Tibial nerve (tissue), 4 donors: Measurements from ENCODE around the gene GRIK4. TPM values are rescaled to one million over a fixed set of nuclear protein-coding genes. Genes with fewer than 3 reads are reported as not detected.

ENCODE experiments used
- DNase-seq, 2 donors: peaks; one replicate each; pipeline ENCODE4 v3.0.0-alpha.2; 2019; ENCODE audit warnings: low spot score in 2 of 2
- H3K27ac ChIP-seq, 4 donors: fragments of 200-600 bp; sonication (generic) in 3 of 4; one replicate each; pipeline ENCODE4 v1.5.1; 2017 to 2019; ENCODE audit warnings: mild to moderate bottlenecking in 1 of 4
- H3K27me3 ChIP-seq, 2 donors: fragments of 200-600 bp; sonication (generic) in 1 of 2; one replicate each; pipeline versions ENCODE4 v1.5.1 to v1.6.0; 2017 to 2019
- H3K36me3 ChIP-seq, 3 donors: fragments of 200-600 bp; sonication (generic); one replicate each; pipeline ENCODE4 v1.5.1; 2018 to 2019
- H3K4me1 ChIP-seq, 4 donors: fragments of 200-600 bp; sonication (generic) in 3 of 4; one replicate each; pipeline ENCODE4 v1.5.1; 2017 to 2019
- H3K4me3 ChIP-seq, 4 donors: fragments of 200-600 bp; sonication (generic) in 3 of 4; one replicate each; pipeline ENCODE4 v1.5.1; 2017 to 2019; ENCODE audit warnings: mild to moderate bottlenecking in 1 of 4, moderate library complexity in 1 of 4
- H3K9me3 ChIP-seq, 4 donors: fragments of 200-600 bp; sonication (generic) in 3 of 4; one replicate each; pipeline ENCODE4 v1.5.1; 2017 to 2019
- EP300 ChIP-seq, 2 donors: sonication (generic); formaldehyde crosslinking; IDR thresholded peaks; one replicate each; pipeline ENCODE4 v1.6.1; 2017; ENCODE audit warnings: antibody characterized with exemption in 2 of 2, mild to moderate bottlenecking in 1 of 2
- POLR2A ChIP-seq, 2 donors: fragments of 450-650 bp; IDR thresholded peaks; one replicate each; pipeline ENCODE4 v1.6.1; 2017; ENCODE audit warnings: antibody characterized with exemption in 2 of 2, mild to moderate bottlenecking in 2 of 2, moderate library complexity in 2 of 2
- WGBS, 2 donors: methylation state at CpG; one replicate each; pipeline ENCODE4 v1.1.5; 2018; 5-methylcytosine and 5-hydroxymethylcytosine counted together
- total RNA-seq, 4 donors: library from RNA; depleted of rRNA; stranded (reverse); fragments of >200 nt; gene quantifications; one replicate each; pipeline ENCODE4 v1.1.0, GENCODE V29; 2016
- TF ChIP-seq, protein P1 (sequence below), 5 experiments: fragments of 200-600 bp in 3 of 5; fragments of 450-650 bp in 2 of 5; sonication (generic) in 3 of 5; IDR thresholded peaks; one replicate each; pipeline ENCODE4 v1.5.1; 2016 to 2019; ENCODE audit warnings: antibody characterized with exemption in 5 of 5, mild to moderate bottlenecking in 3 of 5, moderate library complexity in 2 of 5

The GRIK4 gene
- total RNA-seq, 4 donors from 2014 or later, result 0.22 to 0.98 TPM; not detected in 2

DNA sequence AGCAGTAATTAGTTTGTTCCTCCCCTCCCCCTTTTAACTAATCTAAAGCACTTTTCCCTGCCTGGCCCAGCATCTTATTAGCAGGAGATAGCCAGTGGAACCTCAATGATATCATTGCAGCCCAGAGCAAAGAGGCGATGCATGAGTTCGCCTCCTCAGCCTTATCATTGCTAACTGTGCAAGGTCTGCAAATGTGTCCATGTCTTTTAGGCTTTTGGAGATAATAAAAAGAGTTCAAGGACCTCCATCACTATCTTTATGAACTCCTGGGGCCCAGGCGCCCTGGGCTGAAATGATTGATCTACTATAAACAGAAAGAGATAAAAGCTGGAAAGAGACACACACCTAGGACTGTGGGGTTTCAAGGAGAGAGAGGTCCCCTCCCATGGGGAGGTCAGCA is 388.2 kb downstream of the GRIK4 start:
- Histone ChIP-seq H3K4me1 (no peaks in the 10 kb centered on the region), H3K27ac (no peak overlapping the region), H3K9me3 (no peaks in the 10 kb centered on the region), H3K4me3 (no peak overlapping the region), H3K36me3 (no peaks in the 10 kb centered on the region), H3K27me3 (no peaks in the 10 kb centered on the region)
- DNase-seq, result no peak
- TF ChIP-seq, protein P1, sequence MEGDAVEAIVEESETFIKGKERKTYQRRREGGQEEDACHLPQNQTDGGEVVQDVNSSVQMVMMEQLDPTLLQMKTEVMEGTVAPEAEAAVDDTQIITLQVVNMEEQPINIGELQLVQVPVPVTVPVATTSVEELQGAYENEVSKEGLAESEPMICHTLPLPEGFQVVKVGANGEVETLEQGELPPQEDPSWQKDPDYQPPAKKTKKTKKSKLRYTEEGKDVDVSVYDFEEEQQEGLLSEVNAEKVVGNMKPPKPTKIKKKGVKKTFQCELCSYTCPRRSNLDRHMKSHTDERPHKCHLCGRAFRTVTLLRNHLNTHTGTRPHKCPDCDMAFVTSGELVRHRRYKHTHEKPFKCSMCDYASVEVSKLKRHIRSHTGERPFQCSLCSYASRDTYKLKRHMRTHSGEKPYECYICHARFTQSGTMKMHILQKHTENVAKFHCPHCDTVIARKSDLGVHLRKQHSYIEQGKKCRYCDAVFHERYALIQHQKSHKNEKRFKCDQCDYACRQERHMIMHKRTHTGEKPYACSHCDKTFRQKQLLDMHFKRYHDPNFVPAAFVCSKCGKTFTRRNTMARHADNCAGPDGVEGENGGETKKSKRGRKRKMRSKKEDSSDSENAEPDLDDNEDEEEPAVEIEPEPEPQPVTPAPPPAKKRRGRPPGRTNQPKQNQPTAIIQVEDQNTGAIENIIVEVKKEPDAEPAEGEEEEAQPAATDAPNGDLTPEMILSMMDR (IDR thresholded peaks at IDR 0.05), result no peak
- TF ChIP-seq POLR2A (IDR thresholded peaks at IDR 0.05), result no peak
- no peak for TF ChIP-seq EP300 (IDR thresholded peaks at IDR 0.05)
- WGBS, 2 donors, result 83 to 97% methylated on average over 3 of the region's 3 CpGs

DNA sequence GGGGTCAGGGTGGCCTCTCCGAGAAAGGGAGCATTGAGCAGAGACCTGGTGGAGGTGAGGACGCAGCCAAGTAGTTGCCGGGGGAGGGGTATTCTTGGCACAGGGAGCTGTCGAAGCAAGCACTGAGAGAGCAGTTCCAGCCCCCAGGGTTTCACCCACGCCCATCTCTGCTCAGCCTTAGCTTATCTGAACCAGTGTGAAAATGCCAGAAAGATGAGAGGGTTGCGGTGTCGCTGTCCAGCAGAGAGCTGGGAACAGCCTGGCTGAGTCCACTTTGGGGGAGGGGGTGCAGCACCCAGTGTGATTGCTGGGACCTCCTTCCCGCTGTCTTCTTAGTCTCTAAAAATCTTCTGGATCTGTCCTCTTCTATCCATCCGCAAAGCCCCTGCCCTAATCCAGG is 389.1 kb downstream of the GRIK4 start:
- no peaks in the 10 kb centered on the region for H3K27me3 ChIP-seq

DNA sequence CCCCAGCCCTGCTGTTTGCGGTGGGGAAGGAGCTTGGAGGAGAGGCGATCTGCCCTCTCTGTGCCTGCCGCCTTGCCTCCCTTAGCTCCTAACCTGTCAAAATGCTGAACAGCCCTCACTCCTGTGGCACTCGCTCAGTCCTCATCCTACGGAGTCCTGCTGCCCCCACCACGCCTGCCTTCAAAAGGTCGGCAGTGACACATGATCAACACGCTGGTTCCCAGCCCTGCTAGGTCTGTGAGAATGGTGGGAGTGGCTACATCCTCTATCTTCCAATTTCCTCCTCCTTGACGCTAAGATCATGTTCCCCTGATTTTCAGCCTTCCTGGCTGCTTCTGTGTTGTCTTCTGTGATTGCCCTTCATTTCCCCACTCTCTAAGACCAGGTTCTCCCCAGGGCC is 392.1 kb downstream of the GRIK4 start:
- no peaks in the 10 kb centered on the region for H3K36me3 ChIP-seq
- H3K9me3 ChIP-seq, result no peaks in the 10 kb centered on the region
- DNase-seq, result no peak
- H3K27me3 ChIP-seq, result no peaks in the 10 kb centered on the region
- H3K27ac ChIP-seq, result no peak overlapping the region
- no peak overlapping the region for H3K4me3 ChIP-seq
- WGBS, 2 donors, result 43 to 47% methylated on average over 9 of the region's 9 CpGs
- TF ChIP-seq POLR2A (IDR thresholded peaks at IDR 0.05) (no peak), EP300 (IDR thresholded peaks at IDR 0.05) (no peak)
- TF ChIP-seq, protein P1 (IDR thresholded peaks at IDR 0.05), result no peak
- no peaks in the 10 kb centered on the region for H3K4me1 ChIP-seq

More for the DNA sequence above, 389.1 kb downstream of the GRIK4 start:
- TF ChIP-seq POLR2A (IDR thresholded peaks at IDR 0.05), result no peak
- TF ChIP-seq, protein P1 (IDR thresholded peaks at IDR 0.05), result no peak
- TF ChIP-seq EP300 (IDR thresholded peaks at IDR 0.05), result no peak
- 26 to 46% methylated on average over 9 of the region's 9 CpGs for WGBS, 2 donors
- H3K4me1 ChIP-seq, result no peaks in the 10 kb centered on the region
- H3K4me3 ChIP-seq, result no peak overlapping the region
- no peaks in the 10 kb centered on the region for H3K36me3 ChIP-seq
- no peak for DNase-seq
- H3K27ac ChIP-seq, result no peak overlapping the region
- H3K9me3 ChIP-seq, result no peaks in the 10 kb centered on the region

DNA sequence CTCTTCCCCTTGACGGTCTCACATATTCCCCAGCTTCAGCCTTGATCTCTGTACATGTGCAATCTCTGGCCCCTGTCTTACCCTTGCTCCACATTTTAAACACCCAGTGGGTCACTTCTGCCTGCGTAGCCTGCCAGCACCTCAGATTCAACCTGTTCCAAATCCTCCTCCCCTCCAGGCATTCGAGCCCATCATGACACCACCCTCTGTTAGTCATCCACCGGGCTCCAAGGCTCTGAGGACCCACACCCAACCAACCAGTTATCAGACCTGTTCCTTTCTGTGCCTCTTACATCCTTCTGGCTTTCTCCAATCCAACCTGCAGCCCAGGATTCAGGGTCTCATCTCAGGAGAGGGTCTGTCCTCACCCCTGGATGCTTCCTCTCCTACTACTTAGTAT is 392.6 kb downstream of the GRIK4 start:
- 78 to 86% methylated on average over 4 of the region's 4 CpGs for WGBS, 2 donors
- TF ChIP-seq EP300 (IDR thresholded peaks at IDR 0.05) (no peak), POLR2A (IDR thresholded peaks at IDR 0.05) (no peak)
- TF ChIP-seq, protein P1 (IDR thresholded peaks at IDR 0.05), result no peak
- H3K27ac ChIP-seq, result no peak overlapping the region
- DNase-seq, result no peak
- no peaks in the 10 kb centered on the region for H3K9me3 ChIP-seq
- H3K4me3 ChIP-seq, result no peak overlapping the region
- H3K36me3 ChIP-seq, result no peaks in the 10 kb centered on the region
- H3K27me3 ChIP-seq, result no peaks in the 10 kb centered on the region
- no peaks in the 10 kb centered on the region for H3K4me1 ChIP-seq

DNA sequence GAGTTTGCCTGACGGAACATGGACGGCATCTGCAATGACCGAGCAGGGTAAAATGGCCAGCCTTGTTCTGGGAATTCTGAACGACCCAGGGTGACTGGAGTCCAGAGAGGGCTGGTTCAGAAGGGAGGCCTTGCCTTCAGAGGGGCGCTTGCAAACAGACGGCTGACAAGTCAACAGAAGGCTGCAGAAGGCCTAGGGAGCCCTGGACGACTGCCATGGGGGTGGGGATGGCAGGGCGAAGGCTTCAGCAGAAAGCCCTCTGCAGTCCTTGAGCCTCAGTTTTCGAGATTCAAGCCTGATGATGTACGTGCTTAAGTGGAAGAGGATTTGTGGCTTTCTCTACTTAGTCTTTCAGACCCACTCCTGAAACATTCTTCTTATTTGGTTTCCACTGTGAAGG is 395.2 kb downstream of the GRIK4 start:
- Histone ChIP-seq H3K9me3 (no peaks in the 10 kb centered on the region), H3K27me3 (no peaks in the 10 kb centered on the region), H3K36me3 (no peaks in the 10 kb centered on the region), H3K4me3 (no peak overlapping the region), H3K4me1 (no peaks in the 10 kb centered on the region), H3K27ac (no peak overlapping the region)
- TF ChIP-seq, protein P1 (IDR thresholded peaks at IDR 0.05), result no peak
- no peak for TF ChIP-seq POLR2A (IDR thresholded peaks at IDR 0.05)
- TF ChIP-seq EP300 (IDR thresholded peaks at IDR 0.05), result no peak
- 64 to 76% methylated on average over 10 of the region's 10 CpGs for WGBS, 2 donors
- DNase-seq, result no peak
